Cardiac muscle cell (in vitro differentiated cells and primary cell): ENCODE results near the gene RABGGTB. TPM values are rescaled to one million over a fixed set of nuclear protein-coding genes. Genes with fewer than 3 reads are reported as not detected.

Source experiments
- DNase-seq, 2 donors: peaks; one replicate each; pipeline versions ENCODE4 v3.0.0 to v3.0.0-alpha.2; 2010 to 2017; ENCODE audit warnings: low read depth in 1 of 2, low spot score in 1 of 2
- H3K27ac ChIP-seq: fragments of 200-600 bp; sonication (generic); 2 replicates; pipeline ENCODE4 v1.5.1; 2016
- H3K27me3 ChIP-seq: fragments of 200-600 bp; sonication (generic); 2 replicates; pipeline ENCODE4 v1.6.0; 2016; ENCODE audit warnings: control low read depth
- H3K36me3 ChIP-seq: fragments of 200-600 bp; sonication (generic); 2 replicates; pipeline ENCODE4 v1.5.1; 2016; ENCODE audit warnings: control low read depth
- H3K4me1 ChIP-seq: fragments of 200-600 bp; sonication (generic); 2 replicates; pipeline ENCODE4 v1.8.1; 2017; ENCODE audit warnings: low read depth, mild to moderate bottlenecking, mixed run types
- H3K4me3 ChIP-seq: fragments of 200-600 bp; sonication (generic); 2 replicates; pipeline ENCODE4 v1.5.1; 2016; ENCODE audit warnings: mild to moderate bottlenecking
- H3K9me3 ChIP-seq: fragments of 200-600 bp; sonication (generic); 2 replicates; pipeline ENCODE4 v1.5.1; 2017; ENCODE audit warnings: low read depth, mild to moderate bottlenecking, control low read depth
- polyA plus RNA-seq: library from polyadenylated mRNA; unstranded; fragments of >200 nt; fragmentation: Nextera tagmentation; extraction: Ambion mirVana; gene quantifications from 2 replicates; pipeline ENCODE4 v1.2.1, GENCODE V29; 2016
- total RNA-seq: library from RNA; depleted of rRNA; stranded (reverse); fragments of >200 nt; gene quantifications from 2 replicates; pipeline ENCODE4 v1.2.3, GENCODE V29; 2016
- TF ChIP-seq, protein P1 (sequence below): IDR thresholded peaks from 2 replicates; pipeline ENCODE4 v1.5.1; 2012; ENCODE audit warnings: low read depth, mild to moderate bottlenecking, low read length

The RABGGTB gene
- total and polyA plus RNA-seq, 2 experiments from 2014 or later, result 27.7 to 74.2 TPM

DNA sequence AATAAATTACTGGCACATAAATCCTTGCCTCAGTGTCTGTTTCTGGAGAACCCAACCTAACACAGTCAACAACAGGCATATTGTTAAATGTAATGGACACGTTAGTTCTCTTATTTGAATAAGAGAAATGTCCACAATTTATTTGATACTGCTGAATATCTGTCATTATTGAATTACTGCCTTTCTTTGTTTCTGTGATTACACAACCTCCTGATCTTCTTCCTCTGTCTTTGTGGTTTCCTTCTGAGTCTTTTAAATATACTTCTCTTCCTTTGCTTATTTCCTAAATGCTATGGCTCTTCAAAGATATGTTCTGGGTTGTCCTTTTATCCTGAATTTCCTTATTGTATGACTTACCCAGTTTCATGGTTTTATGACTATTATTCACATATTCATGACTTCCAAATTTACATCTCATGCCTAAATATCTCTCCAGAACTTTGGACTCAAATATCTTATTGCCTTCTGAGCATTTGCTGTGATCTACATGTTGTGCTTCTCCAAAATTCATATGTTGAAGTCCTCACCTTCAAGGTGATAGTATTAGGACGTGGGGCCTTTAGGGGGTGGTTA, 50.6 kb downstream of the RABGGTB start:
- Histone ChIP-seq H3K9me3 (no peaks in the 10 kb centered on the region), H3K27ac (no peak overlapping the region), H3K4me3 (no peak overlapping the region), H3K27me3 (no peaks in the 10 kb centered on the region), H3K36me3 (no peaks in the 10 kb centered on the region), H3K4me1 (no peaks in the 10 kb centered on the region)
- TF ChIP-seq, protein P1, sequence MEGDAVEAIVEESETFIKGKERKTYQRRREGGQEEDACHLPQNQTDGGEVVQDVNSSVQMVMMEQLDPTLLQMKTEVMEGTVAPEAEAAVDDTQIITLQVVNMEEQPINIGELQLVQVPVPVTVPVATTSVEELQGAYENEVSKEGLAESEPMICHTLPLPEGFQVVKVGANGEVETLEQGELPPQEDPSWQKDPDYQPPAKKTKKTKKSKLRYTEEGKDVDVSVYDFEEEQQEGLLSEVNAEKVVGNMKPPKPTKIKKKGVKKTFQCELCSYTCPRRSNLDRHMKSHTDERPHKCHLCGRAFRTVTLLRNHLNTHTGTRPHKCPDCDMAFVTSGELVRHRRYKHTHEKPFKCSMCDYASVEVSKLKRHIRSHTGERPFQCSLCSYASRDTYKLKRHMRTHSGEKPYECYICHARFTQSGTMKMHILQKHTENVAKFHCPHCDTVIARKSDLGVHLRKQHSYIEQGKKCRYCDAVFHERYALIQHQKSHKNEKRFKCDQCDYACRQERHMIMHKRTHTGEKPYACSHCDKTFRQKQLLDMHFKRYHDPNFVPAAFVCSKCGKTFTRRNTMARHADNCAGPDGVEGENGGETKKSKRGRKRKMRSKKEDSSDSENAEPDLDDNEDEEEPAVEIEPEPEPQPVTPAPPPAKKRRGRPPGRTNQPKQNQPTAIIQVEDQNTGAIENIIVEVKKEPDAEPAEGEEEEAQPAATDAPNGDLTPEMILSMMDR, result no peak
- no peak for DNase-seq

DNA sequence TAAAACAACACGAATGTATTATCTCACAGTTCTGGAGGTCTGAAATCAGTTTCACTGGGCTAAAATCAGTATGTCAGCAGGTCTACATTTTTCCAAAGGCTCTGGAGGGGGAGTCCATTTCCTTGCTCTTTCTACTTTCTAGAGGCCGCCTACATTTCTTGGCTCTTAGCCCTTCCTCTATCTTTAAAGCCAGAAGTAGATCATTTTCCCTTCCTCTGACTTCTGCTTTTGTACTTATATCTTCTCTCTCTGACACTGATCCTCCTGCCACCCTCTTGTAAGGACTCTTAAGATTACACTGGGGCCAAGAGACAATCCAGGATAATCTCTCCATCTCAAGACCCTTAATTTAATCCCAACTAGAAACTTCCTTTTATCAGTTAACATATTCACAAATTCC, 52.0 kb downstream of the RABGGTB start:
- Histone ChIP-seq H3K4me3 (no peak overlapping the region), H3K27ac (no peak overlapping the region), H3K36me3 (no peaks in the 10 kb centered on the region), H3K4me1 (no peaks in the 10 kb centered on the region), H3K9me3 (no peaks in the 10 kb centered on the region), H3K27me3 (no peaks in the 10 kb centered on the region)
- no peak for DNase-seq
- TF ChIP-seq, protein P1, result no peak

DNA sequence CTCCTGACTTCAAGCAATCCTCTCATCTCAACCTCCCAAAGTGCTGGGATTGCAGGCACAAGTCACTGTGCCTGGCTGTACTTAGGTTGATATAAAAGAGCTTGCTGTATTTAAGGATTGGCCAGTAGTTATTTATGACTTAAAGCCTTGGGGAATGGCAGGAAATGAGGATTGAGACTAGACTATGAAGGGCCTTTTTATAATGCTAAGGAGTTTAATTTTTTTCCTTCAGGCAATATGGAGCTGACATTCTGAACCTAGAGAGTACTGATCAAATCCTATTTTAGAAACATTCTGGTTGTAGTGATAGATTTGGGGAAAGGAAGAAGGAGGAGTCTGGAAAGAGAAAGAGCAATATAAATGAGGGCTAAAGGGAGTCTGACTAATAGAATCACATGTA, 55.4 kb downstream of the RABGGTB start:
- Histone ChIP-seq H3K27ac (no peak overlapping the region), H3K27me3 (no peaks in the 10 kb centered on the region), H3K4me1 (no peaks in the 10 kb centered on the region), H3K4me3 (no peak overlapping the region), H3K9me3 (no peaks in the 10 kb centered on the region), H3K36me3 (no peaks in the 10 kb centered on the region)
- TF ChIP-seq, protein P1, result no peak
- no peak for DNase-seq

Other genes with a start within 250 kb of the RABGGTB start
- gene SLC44A5, start 175.1 kb upstream of the RABGGTB start, total RNA-seq, result 5.6 and 11.1 TPM in 2 replicates
- 6.9 and 7.9 TPM in 2 replicates for gene SLC44A5, start 175.1 kb upstream of the RABGGTB start, polyA plus RNA-seq
- 63.3 and 65.0 TPM in 2 replicates for gene ACADM, start 61.5 kb upstream of the RABGGTB start, total RNA-seq
- 96.9 and 106 TPM in 2 replicates for gene ACADM, start 61.5 kb upstream of the RABGGTB start, polyA plus RNA-seq
- 0.06 and 0.11 TPM in 2 replicates for gene MSH4, start 10.6 kb downstream of the RABGGTB start, total RNA-seq
- 0.10 TPM in 1 of 2 replicates, not detected in the other for gene MSH4, start 10.6 kb downstream of the RABGGTB start, polyA plus RNA-seq
- gene ASB17, start 146.1 kb downstream of the RABGGTB start, total RNA-seq, result not detected in 2 replicates
- gene ASB17, start 146.1 kb downstream of the RABGGTB start, polyA plus RNA-seq, result not detected in 2 replicates